HCT116 (cell line): ENCODE data around the gene GABRP. TPM values are rescaled to one million over a fixed set of nuclear protein-coding genes. Genes with fewer than 3 reads are reported as not detected.

Experiments used
- ATAC-seq: fragments of 200-7000 bp; cut with Tn5 transposase; 2 replicates; pipeline ENCODE4 v1.9.1; 2020; ENCODE audit warnings: mild to moderate bottlenecking, moderate library complexity
- BruUV-seq: library from RNA; stranded (reverse); fragments of 400-500 nt; replicated peaks from 2 replicates; lab custom pipeline; 2021; lab: Mats Ljungman, UMichigan
- CTCF ChIA-PET: fragments of 300-600 bp; sonication (Branson Sonifier 250); formaldehyde crosslinking; loops from one replicate; lab custom pipeline; 2021; ENCODE audit warnings: antibody characterized with exemption; lab: Charles Lee
- POLR2A ChIA-PET: fragments of 300-600, 350-600 bp; sonication (Branson Sonifier 250); formaldehyde crosslinking; loops from one replicate; lab custom pipeline; 2021; ENCODE audit warnings: antibody characterized with exemption; lab: Charles Lee
- RAD21 ChIA-PET, 2 experiments: fragments of 300-600 bp; sonication (Branson Sonifier 250); formaldehyde crosslinking; loops; one replicate each; lab custom pipeline; 2023; ENCODE audit warnings: low total read pairs in 2 of 2; ENCODE audit not compliant: uncharacterized antibody in 2 of 2, unreplicated experiment in 2 of 2, low non-redundant PET in 1 of 2; lab: Charles Lee
- DNase-seq: peaks from one replicate; pipeline ENCODE4 v3.0.0-alpha.2; 2010; ENCODE audit warnings: low read depth, low spot score
- H2AFZ ChIP-seq: fragments of 200-600 bp; shearing (Covaris generic), sonication (generic); 2 replicates; pipeline ENCODE4 v1.6.1; 2017; ENCODE audit warnings: low read depth, mixed run types, mixed read lengths, antibody characterized with exemption, low read length; ENCODE audit not compliant: poor library complexity, severe bottlenecking
- H3K27ac ChIP-seq: 2 replicates; pipeline ENCODE4 v1.5.1; 2012; ENCODE audit warnings: low read depth, low read length
- H3K27me3 ChIP-seq: fragments of 200-600 bp; sonication (generic); 2 replicates; pipeline ENCODE4 v1.6.1; 2016; ENCODE audit warnings: mixed run types, low read length, mixed read lengths; ENCODE audit not compliant: insufficient read depth
- H3K36me3 ChIP-seq, 2 experiments: fragments of 200-500 bp in 1 of 2; fragments of 200-600 bp in 1 of 2; sonication (Bioruptor generic) in 1 of 2; sonication (generic) in 1 of 2; 2 replicates each; pipeline versions ENCODE4 v1.5.1 to v1.6.1; 2014 to 2016; ENCODE audit warnings: low read length in 2 of 2, inconsistent platforms in 1 of 2, mixed read lengths in 1 of 2, mixed run types in 1 of 2; ENCODE audit not compliant: insufficient read depth in 2 of 2, control insufficient read depth in 1 of 2
- H3K4me1 ChIP-seq, 2 experiments: fragments of 200-600 bp in 1 of 2; sonication (generic) in 1 of 2; 2 replicates each; pipeline versions ENCODE4 v1.5.1 to v1.6.1; 2012 to 2017; ENCODE audit warnings: low read length in 2 of 2, inconsistent platforms in 1 of 2, mild to moderate bottlenecking in 1 of 2, mixed read lengths in 1 of 2, mixed run types in 1 of 2, moderate library complexity in 1 of 2; ENCODE audit not compliant: insufficient read depth in 2 of 2, control insufficient read depth in 1 of 2
- H3K4me2 ChIP-seq: fragments of 200-600 bp; sonication (generic); 2 replicates; pipeline ENCODE4 v1.6.1; 2017; ENCODE audit warnings: mixed run types, low read length, mixed read lengths
- H3K4me3 ChIP-seq, 2 experiments: fragments of 200-600 bp in 1 of 2; sonication (generic) in 1 of 2; replicated peaks in 1 of 2; 2 replicates each; pipeline ENCODE4 v1.5.1; 2011 to 2016; ENCODE audit warnings: low read length in 2 of 2, control low read depth in 1 of 2, low read depth in 1 of 2, mild to moderate bottlenecking in 1 of 2, mixed read lengths in 1 of 2, mixed run types in 1 of 2
- H3K79me2 ChIP-seq: fragments of 200-600 bp; sonication (generic); 2 replicates; pipeline ENCODE4 v1.6.1; 2017; ENCODE audit warnings: mild to moderate bottlenecking, mixed run types, low read length, moderate library complexity, mixed read lengths; ENCODE audit not compliant: insufficient read depth
- H3K9ac ChIP-seq: fragments of 200-600 bp; sonication (generic); 2 replicates; pipeline ENCODE4 v1.6.1; 2016; ENCODE audit warnings: low read length, mixed read lengths
- H3K9me2 ChIP-seq: fragments of 200-600 bp; sonication (generic), shearing (Covaris generic); 2 replicates; pipeline ENCODE4 v1.6.1; 2017; ENCODE audit warnings: mixed run types, mild to moderate bottlenecking, moderate library complexity; ENCODE audit not compliant: insufficient read depth
- H3K9me3 ChIP-seq, 2 experiments: fragments of 200-500 bp in 1 of 2; fragments of 200-600 bp in 1 of 2; sonication (Bioruptor generic) in 1 of 2; sonication (generic) in 1 of 2; 2 replicates each; pipeline ENCODE4 v1.6.1; 2014 to 2017; ENCODE audit warnings: low read length in 2 of 2, mixed read lengths in 2 of 2, inconsistent platforms in 1 of 2, low read depth in 1 of 2, mild to moderate bottlenecking in 1 of 2, mixed run types in 1 of 2, moderate library complexity in 1 of 2; ENCODE audit not compliant: control insufficient read depth in 1 of 2, insufficient read depth in 1 of 2
- H4K20me1 ChIP-seq: fragments of 200-600 bp; sonication (generic), shearing (Covaris generic); 2 replicates; pipeline ENCODE4 v1.6.1; 2017; ENCODE audit warnings: mixed run types, mild to moderate bottlenecking, moderate library complexity; ENCODE audit not compliant: insufficient read depth
- EGR1 ChIP-seq: IDR thresholded peaks from 2 replicates; pipeline ENCODE4 v1.6.1; 2012; ENCODE audit warnings: low read depth
- SRF ChIP-seq: IDR thresholded peaks from 2 replicates; pipeline ENCODE4 v1.6.1; 2012; ENCODE audit warnings: low read depth
- intact Hi-C: fragments of 100-400 bp; cut with micrococcal nuclease; formaldehyde crosslinking; loops from 2 replicates; pipeline ENCODE4 v1.10.0; 2022
- total RNA-seq: library from RNA; stranded (reverse); gene quantifications from one replicate; pipeline ENCODE4 v1.2.1, GENCODE V29; 2021; ENCODE audit not compliant: unreplicated experiment
- TF ChIP-seq, protein P1 (sequence below): IDR thresholded peaks from 2 replicates; pipeline ENCODE4 v1.6.1; 2012
- TF ChIP-seq, protein P2 (sequence below): IDR thresholded peaks from 2 replicates; pipeline ENCODE4 v1.6.1; 2012; ENCODE audit warnings: low read depth
- TF ChIP-seq, protein P3 (sequence below), 3 experiments: fragments of 200-600 bp in 1 of 3; sonication (generic) in 1 of 3; IDR thresholded peaks in 2 of 3; conservative IDR thresholded peaks in 1 of 3; 2 replicates each; pipeline ENCODE4 v1.5.1; 2012 to 2017; ENCODE audit warnings: low read depth in 2 of 3, low read length in 2 of 3, antibody characterized with exemption in 1 of 3, borderline replicate concordance in 1 of 3, control low read depth in 1 of 3, mild to moderate bottlenecking in 1 of 3, mixed read lengths in 1 of 3, mixed run types in 1 of 3, moderate library complexity in 1 of 3; ENCODE audit not compliant: insufficient read depth in 1 of 3

GABRP gene
- total RNA-seq, 1 experiment from 2014 or later, result not detected

DNA sequence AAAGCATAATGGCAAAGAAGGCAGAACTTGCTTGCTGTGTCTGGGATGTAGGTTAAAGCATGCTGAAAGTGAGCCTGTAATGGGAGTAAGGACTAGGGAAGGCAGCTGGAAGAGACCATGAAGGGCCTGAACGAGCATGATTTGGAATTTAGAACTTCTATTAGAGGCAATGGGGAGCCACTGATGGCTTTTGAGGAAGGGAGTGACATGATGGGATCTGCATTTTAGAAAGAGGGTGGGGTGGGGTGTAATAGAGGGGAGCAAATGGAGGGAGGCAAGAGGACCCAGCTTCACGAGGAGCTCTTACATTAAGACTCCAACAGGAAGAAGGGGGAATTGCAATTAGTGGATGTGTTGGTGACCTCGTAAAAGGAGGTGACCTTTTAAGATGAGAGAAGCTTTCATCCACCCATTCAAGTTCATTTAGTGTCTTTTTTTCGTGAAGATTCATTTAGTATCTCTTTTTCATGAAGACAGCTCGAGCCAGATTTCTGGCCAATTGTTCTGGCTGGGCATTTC lies 13.6 kb upstream of the GABRP start:
- DNase-seq, result no peak
- H3K4me1 ChIP-seq, result no peaks in the 10 kb centered on the region
- H4K20me1 ChIP-seq, result no peaks in the 10 kb centered on the region
- no peaks in the 10 kb centered on the region for H3K27me3 ChIP-seq
- H3K9me2 ChIP-seq, result no peaks in the 10 kb centered on the region
- no TSS peak for BruUV-seq
- ChIA-PET CTCF (interaction anchor here (1.1 kb wide), 1 partner anchor 21 kb away, joined by 6 read pairs; no protein-coding TSS in a partner anchor), RAD21 (no interaction called here), POLR2A (no interaction called here)
- no peaks in the 10 kb centered on the region for H3K36me3 ChIP-seq
- no peak overlapping the region for H3K4me2 ChIP-seq
- TF ChIP-seq EGR1, result no peak
- no peak for TF ChIP-seq SRF
- TF ChIP-seq, protein P1, sequence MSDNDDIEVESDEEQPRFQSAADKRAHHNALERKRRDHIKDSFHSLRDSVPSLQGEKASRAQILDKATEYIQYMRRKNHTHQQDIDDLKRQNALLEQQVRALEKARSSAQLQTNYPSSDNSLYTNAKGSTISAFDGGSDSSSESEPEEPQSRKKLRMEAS, result no peak
- TF ChIP-seq, protein P2, sequence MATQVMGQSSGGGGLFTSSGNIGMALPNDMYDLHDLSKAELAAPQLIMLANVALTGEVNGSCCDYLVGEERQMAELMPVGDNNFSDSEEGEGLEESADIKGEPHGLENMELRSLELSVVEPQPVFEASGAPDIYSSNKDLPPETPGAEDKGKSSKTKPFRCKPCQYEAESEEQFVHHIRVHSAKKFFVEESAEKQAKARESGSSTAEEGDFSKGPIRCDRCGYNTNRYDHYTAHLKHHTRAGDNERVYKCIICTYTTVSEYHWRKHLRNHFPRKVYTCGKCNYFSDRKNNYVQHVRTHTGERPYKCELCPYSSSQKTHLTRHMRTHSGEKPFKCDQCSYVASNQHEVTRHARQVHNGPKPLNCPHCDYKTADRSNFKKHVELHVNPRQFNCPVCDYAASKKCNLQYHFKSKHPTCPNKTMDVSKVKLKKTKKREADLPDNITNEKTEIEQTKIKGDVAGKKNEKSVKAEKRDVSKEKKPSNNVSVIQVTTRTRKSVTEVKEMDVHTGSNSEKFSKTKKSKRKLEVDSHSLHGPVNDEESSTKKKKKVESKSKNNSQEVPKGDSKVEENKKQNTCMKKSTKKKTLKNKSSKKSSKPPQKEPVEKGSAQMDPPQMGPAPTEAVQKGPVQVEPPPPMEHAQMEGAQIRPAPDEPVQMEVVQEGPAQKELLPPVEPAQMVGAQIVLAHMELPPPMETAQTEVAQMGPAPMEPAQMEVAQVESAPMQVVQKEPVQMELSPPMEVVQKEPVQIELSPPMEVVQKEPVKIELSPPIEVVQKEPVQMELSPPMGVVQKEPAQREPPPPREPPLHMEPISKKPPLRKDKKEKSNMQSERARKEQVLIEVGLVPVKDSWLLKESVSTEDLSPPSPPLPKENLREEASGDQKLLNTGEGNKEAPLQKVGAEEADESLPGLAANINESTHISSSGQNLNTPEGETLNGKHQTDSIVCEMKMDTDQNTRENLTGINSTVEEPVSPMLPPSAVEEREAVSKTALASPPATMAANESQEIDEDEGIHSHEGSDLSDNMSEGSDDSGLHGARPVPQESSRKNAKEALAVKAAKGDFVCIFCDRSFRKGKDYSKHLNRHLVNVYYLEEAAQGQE, result no peak
- TF ChIP-seq, protein P3, sequence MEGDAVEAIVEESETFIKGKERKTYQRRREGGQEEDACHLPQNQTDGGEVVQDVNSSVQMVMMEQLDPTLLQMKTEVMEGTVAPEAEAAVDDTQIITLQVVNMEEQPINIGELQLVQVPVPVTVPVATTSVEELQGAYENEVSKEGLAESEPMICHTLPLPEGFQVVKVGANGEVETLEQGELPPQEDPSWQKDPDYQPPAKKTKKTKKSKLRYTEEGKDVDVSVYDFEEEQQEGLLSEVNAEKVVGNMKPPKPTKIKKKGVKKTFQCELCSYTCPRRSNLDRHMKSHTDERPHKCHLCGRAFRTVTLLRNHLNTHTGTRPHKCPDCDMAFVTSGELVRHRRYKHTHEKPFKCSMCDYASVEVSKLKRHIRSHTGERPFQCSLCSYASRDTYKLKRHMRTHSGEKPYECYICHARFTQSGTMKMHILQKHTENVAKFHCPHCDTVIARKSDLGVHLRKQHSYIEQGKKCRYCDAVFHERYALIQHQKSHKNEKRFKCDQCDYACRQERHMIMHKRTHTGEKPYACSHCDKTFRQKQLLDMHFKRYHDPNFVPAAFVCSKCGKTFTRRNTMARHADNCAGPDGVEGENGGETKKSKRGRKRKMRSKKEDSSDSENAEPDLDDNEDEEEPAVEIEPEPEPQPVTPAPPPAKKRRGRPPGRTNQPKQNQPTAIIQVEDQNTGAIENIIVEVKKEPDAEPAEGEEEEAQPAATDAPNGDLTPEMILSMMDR (IDR thresholded peaks at IDR 0.05 in 2 of 3, conservative IDR thresholded peaks at IDR 0.05 in 1 of 3; ENCODE audit: borderline replicate concordance in 1 of 3, insufficient read depth in 1 of 3, low read depth in 2 of 3, low read length in 2 of 3), result peak in 1 of 3 experiments; percentile 16; a peak in 1 of 6 replicates
- no peak overlapping the region for H3K27ac ChIP-seq
- intact Hi-C loops, result no loop called here
- H3K9ac ChIP-seq, result no peak overlapping the region
- no peak overlapping the region for H2AFZ ChIP-seq
- H3K9me3 ChIP-seq, result no peaks in the 10 kb centered on the region
- 0 out of 2 replicates have a peak, but pooled peaks have one; percentile 34 for ATAC-seq
- no peaks in the 10 kb centered on the region for H3K79me2 ChIP-seq
- H3K4me3 ChIP-seq, result no peak overlapping the region
